ENCODE results near the gene LYPD6B. TPM values are rescaled to one million over a fixed set of nuclear protein-coding genes. Genes with fewer than 3 reads are reported as not detected.

Gene LYPD6B
- total and polyA plus RNA-seq, 10 of the 15 experiments (the other 5 are each of a cell fraction or from before 2014, with no cell fraction given) = 1.0 to 6.6 (median 4.0) TPM

- intact Hi-C loops (cut with micrococcal nuclease; ENCODE audit: unreplicated experiment) (no loop called here), in situ Hi-C loops (cut with MboI) (no loop called here)
- ChIA-PET RAD21 (ENCODE audit: unreplicated experiment) (no interaction called here), POLR2A (no interaction called here), CTCF (interaction anchor here (0.7 to 2.3 kb wide), 2 partner anchors 59 to 266 kb away, joined by 3 to 8 read pairs; no protein-coding TSS in a partner anchor), SMC1A (ENCODE audit: uncharacterized antibody, unreplicated experiment) (interaction anchor here (1.1 kb wide), 1 partner anchor 484 kb away, joined by 3 read pairs; no protein-coding TSS in a partner anchor)
- Histone ChIP-seq H3K27ac (ENCODE audit: control insufficient read depth, insufficient read depth) (no peak overlapping the region), H3K9me3 (replicated peaks; ENCODE audit: control insufficient read depth, insufficient read depth, low read length) (no peaks in the 10 kb centered on the region), H2AFZ (ENCODE audit: control insufficient read depth, low read depth, low read length) (no peak overlapping the region), H3K27me3 (replicated peaks in 1 of 2; ENCODE audit: control insufficient read depth in 2 of 2, insufficient read depth in 2 of 2, low read length in 1 of 2) (no peaks in the 10 kb centered on the region), H3K4me3 (no peak overlapping the region), H3K4me1 (ENCODE audit: control insufficient read depth, insufficient read depth, low read length) (no peaks in the 10 kb centered on the region), H3K4me2 (ENCODE audit: control insufficient read depth, insufficient read depth) (no peak overlapping the region), H3K36me3 (ENCODE audit: control insufficient read depth in 2 of 2, insufficient read depth in 2 of 2, low read length in 1 of 2) (no peaks in the 10 kb centered on the region; a peak in 1 of 4 replicates), H3K79me2 (ENCODE audit: control insufficient read depth, insufficient read depth, low read length) (no peaks in the 10 kb centered on the region), H3K9ac (ENCODE audit: control insufficient read depth, insufficient read depth, low read length) (no peak overlapping the region), H4K20me1 (ENCODE audit: control insufficient read depth, insufficient read depth) (no peaks in the 10 kb centered on the region)
- 84% methylated on average over 3 of the region's 3 CpGs for WGBS (ENCODE audit: insufficient coverage, insufficient replicate concordance, low lambda C conversion rate, missing lambda C conversion rate)
- TF ChIP-seq, protein P1, sequence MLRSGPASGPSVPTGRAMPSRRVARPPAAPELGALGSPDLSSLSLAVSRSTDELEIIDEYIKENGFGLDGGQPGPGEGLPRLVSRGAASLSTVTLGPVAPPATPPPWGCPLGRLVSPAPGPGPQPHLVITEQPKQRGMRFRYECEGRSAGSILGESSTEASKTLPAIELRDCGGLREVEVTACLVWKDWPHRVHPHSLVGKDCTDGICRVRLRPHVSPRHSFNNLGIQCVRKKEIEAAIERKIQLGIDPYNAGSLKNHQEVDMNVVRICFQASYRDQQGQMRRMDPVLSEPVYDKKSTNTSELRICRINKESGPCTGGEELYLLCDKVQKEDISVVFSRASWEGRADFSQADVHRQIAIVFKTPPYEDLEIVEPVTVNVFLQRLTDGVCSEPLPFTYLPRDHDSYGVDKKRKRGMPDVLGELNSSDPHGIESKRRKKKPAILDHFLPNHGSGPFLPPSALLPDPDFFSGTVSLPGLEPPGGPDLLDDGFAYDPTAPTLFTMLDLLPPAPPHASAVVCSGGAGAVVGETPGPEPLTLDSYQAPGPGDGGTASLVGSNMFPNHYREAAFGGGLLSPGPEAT (IDR thresholded peaks at IDR 0.05; ENCODE audit: low read depth) = no peak
- no peak for TF ChIP-seq ASH2L (IDR thresholded peaks at IDR 0.05; ENCODE audit: borderline replicate concordance, low read depth)
- TF ChIP-seq MEF2A (IDR thresholded peaks at IDR 0.05; ENCODE audit: insufficient read depth, low read depth, low read length) = no peak
- TF ChIP-seq YBX1 (IDR thresholded peaks at IDR 0.05) = no peak
- no peak for TF ChIP-seq NBN (IDR thresholded peaks at IDR 0.05)
- TF ChIP-seq TCF7 (IDR thresholded peaks at IDR 0.05; ENCODE audit: borderline replicate concordance) = no peak
- TF ChIP-seq, protein P2, sequence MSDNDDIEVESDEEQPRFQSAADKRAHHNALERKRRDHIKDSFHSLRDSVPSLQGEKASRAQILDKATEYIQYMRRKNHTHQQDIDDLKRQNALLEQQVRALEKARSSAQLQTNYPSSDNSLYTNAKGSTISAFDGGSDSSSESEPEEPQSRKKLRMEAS (IDR thresholded peaks at IDR 0.05; ENCODE audit: low read depth, low read length) = no peak
- no peak for TF ChIP-seq GATAD2B (conservative IDR thresholded peaks at IDR 0.05; ENCODE audit: low read depth)
- no peak for TF ChIP-seq SUZ12 (IDR thresholded peaks at IDR 0.05; ENCODE audit: unreplicated experiment)
- FAIRE-seq (no peak), ATAC-seq (no peak), DNase-seq (ENCODE audit: low read depth, low spot score) (no peak)
- no TSS peak for BruUV-seq (replicated peaks)
These were observed 39.4 kb downstream of the LYPD6B start for GRCh38 chr2:149077861-149078260.
